Stimulated activated CD4-positive, alpha-beta T cell treated with anti-CD3 and anti-CD28 coated beads, Interleukin-15, amount 100 ng/mL, for 1 hour (primary cell): Measurements from ENCODE around the gene TMEM254.
"Not testable (repeated sequence)": the region's sequence is repeated elsewhere in the genome, so short reads cannot be mapped to it uniquely, and the experiment has no call there.

Experiments used
- DNase-seq, 2 donors: peaks; one replicate each; pipeline ENCODE4 v3.0.0-alpha.2; 2020; ENCODE audit warnings: low read depth in 1 of 2, low spot score in 1 of 2

Gene TMEM254

GRCh38 chr10:80132299-80133139 is 54.1 kb downstream of the TMEM254 start, which contains the start of gene PLAC9:
Gene PLAC9 (plus strand): TSS chr10:80132730. CDS start chr10:80132763, 33 bp downstream.
- no peak for DNase-seq

DNA sequence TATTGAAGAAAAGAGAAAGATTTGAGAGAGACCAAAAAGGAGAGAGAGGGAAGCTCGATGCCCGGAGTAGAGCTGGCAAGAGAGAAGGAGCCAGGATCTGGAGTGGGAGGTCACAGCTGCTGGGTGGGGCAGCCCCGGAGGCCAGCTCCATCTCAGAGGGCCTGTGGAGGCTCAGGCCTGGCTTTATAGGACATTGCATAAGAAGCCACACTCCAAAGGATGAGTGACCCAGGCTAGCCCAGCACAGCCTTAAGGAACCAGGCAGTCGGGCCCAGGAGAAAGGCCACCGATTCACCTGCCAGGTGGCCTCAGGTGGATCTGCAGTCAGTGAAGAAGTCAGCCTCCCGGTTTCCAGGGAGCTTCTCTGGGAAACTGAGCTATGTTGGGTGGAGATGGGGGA is 54.7 kb downstream of the TMEM254 start:
- no peak for DNase-seq

GRCh38 chr10:80133687-80134086 is 55.2 kb downstream of the TMEM254 start:
- not testable (repeated sequence) for DNase-seq

GRCh38 chr10:80136134-80136571 is 57.7 kb downstream of the TMEM254 start:
- no peak for DNase-seq

DNA sequence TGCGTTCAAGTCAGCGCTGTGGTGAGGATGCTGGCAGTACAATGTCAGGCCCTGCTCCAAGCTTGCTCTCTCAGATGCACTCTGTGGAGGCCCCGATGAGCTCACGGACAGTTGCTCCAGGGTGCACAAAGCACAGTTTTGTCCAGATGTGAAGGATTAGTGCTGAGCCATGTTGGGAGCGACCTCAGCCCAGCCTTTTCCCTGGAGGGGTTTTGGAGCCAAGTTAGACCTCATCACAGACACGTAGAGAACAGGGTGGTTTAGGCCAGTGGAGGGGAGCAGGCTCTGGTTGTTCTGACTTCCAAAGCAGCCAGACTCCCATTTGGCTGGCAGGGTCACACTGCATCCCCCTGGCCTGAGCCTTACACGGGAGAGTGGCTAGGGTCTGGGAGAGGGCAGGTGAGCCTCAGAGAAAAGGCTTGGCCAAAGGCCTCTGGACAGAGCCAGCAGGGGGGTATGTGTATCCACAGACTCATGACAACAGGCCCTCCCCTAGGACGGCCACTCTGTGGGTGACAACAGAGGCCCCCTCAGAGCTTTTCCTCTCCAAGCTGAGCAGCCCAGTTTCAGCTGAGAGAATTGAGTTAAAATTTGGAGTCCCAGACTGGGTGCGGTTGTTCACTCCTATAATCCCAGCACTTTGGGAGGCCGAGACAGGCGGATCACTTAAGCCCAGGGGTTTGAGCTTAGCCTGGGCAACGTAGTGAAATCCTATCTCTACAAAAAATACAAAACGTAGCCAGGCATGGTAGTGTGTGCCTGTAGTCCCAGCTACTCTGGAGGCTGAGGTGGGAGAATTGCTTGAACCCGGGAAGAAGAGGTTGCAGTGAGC is 58.8 kb downstream of the TMEM254 start:
- no peak for DNase-seq

GRCh38 chr10:80137920-80138319 is 59.5 kb downstream of the TMEM254 start:
- no peak for DNase-seq

- no peak for DNase-seq
These were observed 60.8 kb downstream of the TMEM254 start for GRCh38 chr10:80139265-80139664.

DNA sequence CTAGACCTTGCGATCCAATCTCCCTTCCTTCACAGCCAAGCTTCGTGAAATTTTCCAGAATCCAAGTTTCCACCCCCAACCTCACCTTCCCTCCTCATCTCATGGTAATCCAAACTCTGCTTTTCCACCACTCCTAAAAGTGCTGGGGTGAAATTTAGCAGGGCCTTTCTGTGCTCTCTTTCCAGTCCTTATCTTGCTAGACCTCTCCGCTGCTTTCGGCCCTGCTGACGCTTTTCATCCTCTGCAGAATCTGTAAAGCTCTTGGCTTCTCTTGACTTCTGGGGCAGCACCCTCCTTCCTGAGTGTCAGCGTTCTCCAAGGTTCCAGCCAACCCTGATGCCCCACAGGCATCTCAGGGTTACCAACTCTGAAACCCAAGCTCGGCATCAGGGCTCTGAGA is 61.8 kb downstream of the TMEM254 start:
- no peak for DNase-seq

DNA sequence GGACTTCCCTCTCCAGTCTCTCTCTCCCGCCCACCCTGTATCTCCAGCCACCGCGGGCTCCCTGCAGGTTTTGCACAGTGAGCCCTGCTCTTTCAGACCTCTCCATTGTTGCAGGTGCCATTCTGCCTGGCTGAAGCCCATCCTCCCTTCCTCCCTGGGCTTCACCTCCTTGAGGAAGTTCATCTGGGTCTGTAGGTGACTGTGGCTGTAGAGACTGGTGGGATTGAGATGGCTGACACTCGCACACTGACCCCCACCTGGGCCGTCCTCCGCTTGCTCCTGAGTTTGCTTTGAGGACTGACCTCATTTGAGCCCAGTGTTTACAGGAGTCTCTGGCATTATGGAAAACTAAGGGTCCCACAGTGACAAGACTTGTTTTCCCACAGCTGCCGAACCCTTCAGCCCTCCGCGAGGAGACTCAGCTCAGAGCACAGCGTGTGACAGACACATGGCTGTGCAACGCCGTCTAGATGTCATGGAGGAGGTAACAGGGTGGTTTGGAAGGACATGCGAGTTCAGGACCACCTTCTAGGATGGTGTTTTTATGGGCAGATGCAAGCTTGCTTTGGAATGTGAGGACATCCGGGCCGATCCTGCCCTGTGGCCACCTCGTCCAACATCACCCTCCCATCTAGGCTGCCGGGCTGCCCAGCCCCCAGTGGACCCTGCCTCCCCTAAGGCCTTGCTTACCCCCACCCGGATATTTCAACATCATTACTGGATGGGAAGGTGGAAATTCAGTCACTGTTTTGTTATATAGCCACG is 63.4 kb downstream of the TMEM254 start:
- no peak for DNase-seq
